Measurements from ENCODE around the gene LTF. TPM values are rescaled to one million over a fixed set of nuclear protein-coding genes. Genes with fewer than 3 reads are reported as not detected.

Gene LTF
- total and polyA plus RNA-seq, 10 of the 15 experiments (the other 5 are each of a cell fraction or from before 2014, with no cell fraction given): 0.03 to 0.31 TPM; not detected in 8

GRCh38 chr3:46465196-46465520 lies 453 bp upstream of the LTF start:
- peaks cover 8 to 16% of the 10 kb centered on the region in 2 experiments for H3K27me3 ChIP-seq (replicated peaks in 1 of 2; ENCODE audit: control insufficient read depth in 2 of 2, insufficient read depth in 2 of 2, low read length in 1 of 2)
- no peaks in the 10 kb centered on the region for H3K36me3 ChIP-seq (ENCODE audit: control insufficient read depth in 2 of 2, insufficient read depth in 2 of 2, low read length in 1 of 2)
- TF ChIP-seq CHD2 (IDR thresholded peaks at IDR 0.05; ENCODE audit: borderline replicate concordance, low read depth, low read length) (no peak), RELA (IDR thresholded peaks at IDR 0.05; ENCODE audit: borderline replicate concordance, partially characterized antibody) (no peak), JUND (IDR thresholded peaks at IDR 0.05; ENCODE audit: low read depth, low read length) (no peak), SMAD5 (IDR thresholded peaks at IDR 0.05; ENCODE audit: low read depth) (no peak), NR2C1 (IDR thresholded peaks at IDR 0.05) (no peak), STAT3 (IDR thresholded peaks at IDR 0.05; ENCODE audit: low read depth, low read length) (no peak), JUNB (IDR thresholded peaks at IDR 0.05) (no peak)
- TF ChIP-seq, protein P1, sequence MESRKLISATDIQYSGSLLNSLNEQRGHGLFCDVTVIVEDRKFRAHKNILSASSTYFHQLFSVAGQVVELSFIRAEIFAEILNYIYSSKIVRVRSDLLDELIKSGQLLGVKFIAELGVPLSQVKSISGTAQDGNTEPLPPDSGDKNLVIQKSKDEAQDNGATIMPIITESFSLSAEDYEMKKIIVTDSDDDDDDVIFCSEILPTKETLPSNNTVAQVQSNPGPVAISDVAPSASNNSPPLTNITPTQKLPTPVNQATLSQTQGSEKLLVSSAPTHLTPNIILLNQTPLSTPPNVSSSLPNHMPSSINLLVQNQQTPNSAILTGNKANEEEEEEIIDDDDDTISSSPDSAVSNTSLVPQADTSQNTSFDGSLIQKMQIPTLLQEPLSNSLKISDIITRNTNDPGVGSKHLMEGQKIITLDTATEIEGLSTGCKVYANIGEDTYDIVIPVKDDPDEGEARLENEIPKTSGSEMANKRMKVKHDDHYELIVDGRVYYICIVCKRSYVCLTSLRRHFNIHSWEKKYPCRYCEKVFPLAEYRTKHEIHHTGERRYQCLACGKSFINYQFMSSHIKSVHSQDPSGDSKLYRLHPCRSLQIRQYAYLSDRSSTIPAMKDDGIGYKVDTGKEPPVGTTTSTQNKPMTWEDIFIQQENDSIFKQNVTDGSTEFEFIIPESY (IDR thresholded peaks at IDR 0.05): no peak
- TF ChIP-seq, protein P2, sequence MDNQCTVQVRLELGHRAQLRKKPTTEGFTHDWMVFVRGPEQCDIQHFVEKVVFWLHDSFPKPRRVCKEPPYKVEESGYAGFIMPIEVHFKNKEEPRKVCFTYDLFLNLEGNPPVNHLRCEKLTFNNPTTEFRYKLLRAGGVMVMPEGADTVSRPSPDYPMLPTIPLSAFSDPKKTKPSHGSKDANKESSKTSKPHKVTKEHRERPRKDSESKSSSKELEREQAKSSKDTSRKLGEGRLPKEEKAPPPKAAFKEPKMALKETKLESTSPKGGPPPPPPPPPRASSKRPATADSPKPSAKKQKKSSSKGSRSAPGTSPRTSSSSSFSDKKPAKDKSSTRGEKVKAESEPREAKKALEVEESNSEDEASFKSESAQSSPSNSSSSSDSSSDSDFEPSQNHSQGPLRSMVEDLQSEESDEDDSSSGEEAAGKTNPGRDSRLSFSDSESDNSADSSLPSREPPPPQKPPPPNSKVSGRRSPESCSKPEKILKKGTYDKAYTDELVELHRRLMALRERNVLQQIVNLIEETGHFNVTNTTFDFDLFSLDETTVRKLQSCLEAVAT (IDR thresholded peaks at IDR 0.05): no peak
- TF ChIP-seq, protein P3, sequence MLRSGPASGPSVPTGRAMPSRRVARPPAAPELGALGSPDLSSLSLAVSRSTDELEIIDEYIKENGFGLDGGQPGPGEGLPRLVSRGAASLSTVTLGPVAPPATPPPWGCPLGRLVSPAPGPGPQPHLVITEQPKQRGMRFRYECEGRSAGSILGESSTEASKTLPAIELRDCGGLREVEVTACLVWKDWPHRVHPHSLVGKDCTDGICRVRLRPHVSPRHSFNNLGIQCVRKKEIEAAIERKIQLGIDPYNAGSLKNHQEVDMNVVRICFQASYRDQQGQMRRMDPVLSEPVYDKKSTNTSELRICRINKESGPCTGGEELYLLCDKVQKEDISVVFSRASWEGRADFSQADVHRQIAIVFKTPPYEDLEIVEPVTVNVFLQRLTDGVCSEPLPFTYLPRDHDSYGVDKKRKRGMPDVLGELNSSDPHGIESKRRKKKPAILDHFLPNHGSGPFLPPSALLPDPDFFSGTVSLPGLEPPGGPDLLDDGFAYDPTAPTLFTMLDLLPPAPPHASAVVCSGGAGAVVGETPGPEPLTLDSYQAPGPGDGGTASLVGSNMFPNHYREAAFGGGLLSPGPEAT (IDR thresholded peaks at IDR 0.05; ENCODE audit: low read depth): no peak
- SMC1A ChIA-PET (ENCODE audit: uncharacterized antibody, unreplicated experiment): no interaction called here
- no peak overlapping the region for H2AFZ ChIP-seq (ENCODE audit: control insufficient read depth, low read depth, low read length)
- in situ Hi-C loops (cut with MboI): no loop called here
- ATAC-seq (no peak), DNase-seq (ENCODE audit: low read depth, low spot score) (no peak), FAIRE-seq (no peak)
- H3K4me1 ChIP-seq (ENCODE audit: control insufficient read depth, insufficient read depth, low read length): no peaks in the 10 kb centered on the region
- CTCF ChIA-PET: interaction anchor here (1.4 kb wide), 1 partner anchor 9 kb away, joined by 4 read pairs; no protein-coding TSS in a partner anchor
- no peak overlapping the region for H3K9ac ChIP-seq (ENCODE audit: control insufficient read depth, insufficient read depth, low read length)
- no peak overlapping the region for H3K27ac ChIP-seq (ENCODE audit: control insufficient read depth, insufficient read depth)
- POLR2A ChIA-PET: no interaction called here
- no peaks in the 10 kb centered on the region for H3K79me2 ChIP-seq (ENCODE audit: control insufficient read depth, insufficient read depth, low read length)
- no peak overlapping the region for H3K4me2 ChIP-seq (ENCODE audit: control insufficient read depth, insufficient read depth)
- H3K9me3 ChIP-seq (replicated peaks; ENCODE audit: control insufficient read depth, insufficient read depth, low read length): no peaks in the 10 kb centered on the region; the same call in 2 of the 3 replicates
- 64% methylated on average over 2 of the region's 2 CpGs for WGBS (ENCODE audit: insufficient coverage, insufficient replicate concordance, low lambda C conversion rate, missing lambda C conversion rate)
- H4K20me1 ChIP-seq (ENCODE audit: control insufficient read depth, insufficient read depth): no peaks in the 10 kb centered on the region
- no peak overlapping the region for H3K4me3 ChIP-seq
- intact Hi-C loops (cut with micrococcal nuclease; ENCODE audit: unreplicated experiment): no loop called here
- RAD21 ChIA-PET (ENCODE audit: unreplicated experiment): no interaction called here
- no TSS peak for BruUV-seq (replicated peaks)

Measured in GM12878 (cell line).